Thoracic aorta (tissue), 2 donors: ENCODE data around the gene PUSL1. TPM values are rescaled to one million over a fixed set of nuclear protein-coding genes. Genes with fewer than 3 reads are reported as not detected.

Experiments
- ATAC-seq: fragments of 150-250 bp; one replicate; pipeline ENCODE4 v1.8.0; 2017; ENCODE audit warnings: low read depth; ENCODE audit not compliant: insufficient number of reproducible peaks, low FRiP score
- DNase-seq: peaks from one replicate; pipeline ENCODE4 v3.0.0-alpha.2; 2020; ENCODE audit warnings: low spot score
- H3K27ac ChIP-seq, 2 donors: fragments of 200-600 bp; sonication (generic); 1 replicate in 1 of 2; 2 replicates in 1 of 2; pipeline ENCODE4 v1.5.1; 2016; ENCODE audit warnings: mild to moderate bottlenecking in 2 of 2, moderate library complexity in 2 of 2
- H3K27me3 ChIP-seq: fragments of 200-600 bp; sonication (generic); replicated peaks from 2 replicates; pipeline ENCODE4 v1.6.0; 2016; ENCODE audit warnings: mild to moderate bottlenecking; ENCODE audit not compliant: insufficient read depth
- H3K36me3 ChIP-seq: fragments of 200-600 bp; sonication (generic); one replicate; pipeline ENCODE4 v1.5.1; 2016
- H3K4me1 ChIP-seq, 2 donors: fragments of 200-600 bp; sonication (generic); 1 replicate in 1 of 2; 2 replicates in 1 of 2; pipeline versions ENCODE4 v1.5.1 to v1.6.0; 2016; ENCODE audit warnings: low read depth in 2 of 2, mild to moderate bottlenecking in 1 of 2; ENCODE audit not compliant: control insufficient read depth in 1 of 2
- H3K4me3 ChIP-seq: fragments of 200-600 bp; sonication (generic); 2 replicates; pipeline ENCODE4 v1.5.1; 2016; ENCODE audit warnings: mild to moderate bottlenecking
- H3K9me3 ChIP-seq: fragments of 200-600 bp; sonication (generic); 2 replicates; pipeline ENCODE4 v1.5.1; 2016
- total RNA-seq, 2 donors: library from RNA; depleted of rRNA; stranded (reverse); fragments of >200 nt; gene quantifications; one replicate each; pipeline versions ENCODE4 v1.1.0 to v1.2.3, GENCODE V29; 2016
- TF ChIP-seq, protein P1 (sequence below): fragments of 200-600 bp; sonication (generic); IDR thresholded peaks from one replicate; pipeline ENCODE4 v1.5.1; 2019; ENCODE audit warnings: antibody characterized with exemption

PUSL1 gene
- total RNA-seq, 2 donors from 2014 or later: 22.1 to 22.6 TPM

DNA sequence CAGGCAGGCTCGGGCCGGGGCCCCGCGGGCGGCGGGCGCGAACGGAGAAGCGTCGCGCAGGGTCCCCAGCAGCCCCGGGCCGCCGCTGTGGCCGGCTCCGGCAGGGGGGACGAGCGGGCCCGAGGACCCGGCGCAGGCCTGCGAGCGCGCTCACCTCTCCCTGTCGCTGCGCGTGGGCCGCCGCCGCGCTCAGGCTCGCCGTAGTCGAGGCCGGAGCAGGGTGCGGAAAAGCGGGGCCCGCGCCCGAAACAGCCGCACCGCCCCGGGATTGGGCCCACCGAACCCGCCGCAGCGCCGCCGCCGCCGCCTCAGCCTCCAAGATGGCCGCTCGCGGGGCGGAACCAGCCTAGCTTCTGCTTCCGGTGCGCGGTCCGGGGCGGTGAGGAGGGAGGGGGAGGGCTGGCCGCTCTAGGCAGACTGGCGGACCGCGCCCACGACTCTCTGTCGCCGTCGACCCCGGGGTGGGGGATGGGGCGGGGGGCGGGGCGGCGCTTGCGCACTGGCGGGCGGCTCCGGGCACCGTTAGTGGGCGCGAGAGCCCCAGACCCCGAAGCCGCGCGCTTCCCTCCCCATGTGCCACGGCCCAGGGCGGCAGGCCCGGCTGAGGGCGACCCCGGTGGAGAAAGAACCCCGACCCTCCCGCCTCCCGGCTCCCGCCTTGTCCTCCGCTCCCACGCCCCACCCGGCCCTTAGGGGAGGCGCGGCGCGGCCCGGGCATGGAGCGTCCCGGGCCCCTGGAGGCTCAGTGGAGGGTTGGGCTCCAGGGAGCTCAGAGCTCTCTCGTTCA, 34.7 kb upstream of the PUSL1 start, which contains the start of gene UBE2J2:
TSS of gene UBE2J2 (minus strand) at position 343 of the 787 bp plus-strand sequence. CDS start 5,862 bp downstream, outside the sequence.
- DNase-seq (peak; percentile 81), ATAC-seq (peak; percentile 67)
- H3K27ac ChIP-seq: peak within 1 kb of the TSS; percentile 45 to 58
- no peaks in the 10 kb centered on the region for H3K27me3 ChIP-seq
- H3K36me3 ChIP-seq: no peaks in the 10 kb centered on the region
- no peaks in the 10 kb centered on the region for H3K9me3 ChIP-seq
- TF ChIP-seq, protein P1, sequence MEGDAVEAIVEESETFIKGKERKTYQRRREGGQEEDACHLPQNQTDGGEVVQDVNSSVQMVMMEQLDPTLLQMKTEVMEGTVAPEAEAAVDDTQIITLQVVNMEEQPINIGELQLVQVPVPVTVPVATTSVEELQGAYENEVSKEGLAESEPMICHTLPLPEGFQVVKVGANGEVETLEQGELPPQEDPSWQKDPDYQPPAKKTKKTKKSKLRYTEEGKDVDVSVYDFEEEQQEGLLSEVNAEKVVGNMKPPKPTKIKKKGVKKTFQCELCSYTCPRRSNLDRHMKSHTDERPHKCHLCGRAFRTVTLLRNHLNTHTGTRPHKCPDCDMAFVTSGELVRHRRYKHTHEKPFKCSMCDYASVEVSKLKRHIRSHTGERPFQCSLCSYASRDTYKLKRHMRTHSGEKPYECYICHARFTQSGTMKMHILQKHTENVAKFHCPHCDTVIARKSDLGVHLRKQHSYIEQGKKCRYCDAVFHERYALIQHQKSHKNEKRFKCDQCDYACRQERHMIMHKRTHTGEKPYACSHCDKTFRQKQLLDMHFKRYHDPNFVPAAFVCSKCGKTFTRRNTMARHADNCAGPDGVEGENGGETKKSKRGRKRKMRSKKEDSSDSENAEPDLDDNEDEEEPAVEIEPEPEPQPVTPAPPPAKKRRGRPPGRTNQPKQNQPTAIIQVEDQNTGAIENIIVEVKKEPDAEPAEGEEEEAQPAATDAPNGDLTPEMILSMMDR: no peak
- peak within 1 kb of the TSS; percentile 97 for H3K4me3 ChIP-seq
- peaks cover 21 to 37% of the 10 kb centered on the region in 2 donors for H3K4me1 ChIP-seq

DNA sequence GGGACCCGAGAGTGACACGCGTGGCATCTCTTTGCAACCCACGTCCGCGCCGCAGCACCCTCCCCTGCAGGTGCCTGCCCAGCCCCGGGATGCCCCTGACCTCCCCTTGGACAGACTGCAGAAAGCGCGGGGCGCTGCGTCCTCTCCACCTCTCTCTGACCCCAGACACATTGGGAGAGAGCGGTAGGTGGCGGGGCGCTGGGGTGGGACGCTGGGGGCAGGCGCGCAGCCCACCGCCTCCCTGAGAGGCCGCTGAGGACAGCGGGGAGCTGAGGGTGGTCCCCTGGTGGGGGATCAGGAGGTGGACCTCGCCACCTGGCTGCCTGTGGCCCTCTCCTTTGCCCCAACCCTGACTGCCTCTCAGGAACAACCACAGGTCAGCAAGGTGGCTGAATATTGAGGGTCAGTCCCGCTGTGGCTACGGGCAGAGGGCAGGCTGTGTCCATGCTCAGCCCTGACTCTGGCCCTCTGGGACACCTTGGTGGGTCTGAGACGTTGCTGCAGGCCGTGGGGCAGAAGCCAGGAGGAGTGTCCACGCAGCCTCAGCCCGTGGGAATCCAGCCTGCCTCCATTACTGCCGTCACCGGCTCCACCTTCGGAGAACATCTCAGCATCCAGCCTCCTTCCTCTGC, 34.0 kb upstream of the PUSL1 start:
- DNase-seq (no peak), ATAC-seq (no peak)
- Histone ChIP-seq H3K4me1 (peaks cover 21 to 37% of the 10 kb centered on the region in 2 donors), H3K36me3 (no peaks in the 10 kb centered on the region), H3K4me3 (peak overlapping the region; percentile 97), H3K27me3 (no peaks in the 10 kb centered on the region), H3K9me3 (no peaks in the 10 kb centered on the region), H3K27ac (peak overlapping the region in 1 of 2 donors; percentile 45)
- TF ChIP-seq, protein P1: no peak

DNA sequence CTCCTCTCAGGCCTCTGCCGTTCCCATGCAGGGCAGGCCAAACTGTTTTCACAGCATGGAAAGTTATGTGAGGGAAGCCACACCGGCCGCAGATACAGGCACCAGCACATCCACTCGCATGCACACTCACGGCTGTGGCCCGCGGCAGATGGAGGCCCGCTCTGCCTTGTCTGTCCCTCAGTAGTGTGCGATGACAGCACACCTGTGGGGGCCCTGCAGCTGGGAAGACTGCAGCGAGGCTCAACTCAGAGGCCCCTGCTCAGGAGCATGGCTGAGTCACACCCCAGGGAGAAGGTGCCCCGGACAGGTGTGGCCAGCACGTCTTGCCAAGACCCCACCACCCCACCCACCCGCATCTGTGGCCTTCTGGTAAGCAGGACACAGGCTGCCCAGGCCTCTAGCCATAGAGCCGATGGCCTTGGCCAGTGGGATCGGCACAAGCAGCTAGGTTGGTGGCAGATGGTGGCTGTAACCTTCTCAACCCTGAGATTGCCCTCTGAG, 33.4 kb upstream of the PUSL1 start:
- H3K9me3 ChIP-seq: no peaks in the 10 kb centered on the region
- TF ChIP-seq, protein P1: no peak
- DNase-seq: no peak
- no peak for ATAC-seq
- H3K27me3 ChIP-seq: no peaks in the 10 kb centered on the region
- H3K4me1 ChIP-seq: peaks cover 21 to 37% of the 10 kb centered on the region in 2 donors
- no peak overlapping the region for H3K4me3 ChIP-seq
- H3K27ac ChIP-seq: no peak overlapping the region
- H3K36me3 ChIP-seq: no peaks in the 10 kb centered on the region

DNA sequence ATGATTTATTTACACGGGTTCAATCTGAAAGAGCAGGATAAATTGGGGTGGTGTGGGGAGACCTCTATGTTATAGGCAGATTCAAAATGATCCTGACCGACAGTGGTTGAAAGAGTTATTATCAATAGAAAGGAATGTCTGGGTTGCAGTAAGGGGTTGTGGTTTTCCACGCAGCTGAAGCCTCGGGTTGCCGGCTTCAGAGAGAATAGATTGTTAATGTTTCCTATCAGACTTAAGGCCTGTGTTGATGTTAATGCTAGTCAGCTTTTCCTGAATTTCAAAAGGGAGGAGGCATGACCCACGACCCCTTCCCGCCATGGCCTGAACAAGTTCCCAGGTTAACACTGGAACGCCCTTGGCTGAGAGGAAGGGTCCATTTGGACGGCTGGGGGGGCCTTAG, 32.6 kb upstream of the PUSL1 start:
- ATAC-seq: no peak

More for the DNA sequence above, 32.6 kb upstream of the PUSL1 start:
- TF ChIP-seq, protein P1: no peak
- no peak for DNase-seq
- H3K4me3 ChIP-seq: no peak overlapping the region
- no peaks in the 10 kb centered on the region for H3K9me3 ChIP-seq
- H3K36me3 ChIP-seq: no peaks in the 10 kb centered on the region
- H3K27me3 ChIP-seq: no peaks in the 10 kb centered on the region
- H3K27ac ChIP-seq: no peak overlapping the region
- H3K4me1 ChIP-seq: peaks cover 19 to 28% of the 10 kb centered on the region in 2 donors
